ENCODE data around the gene ST14.

ST14 gene

DNA sequence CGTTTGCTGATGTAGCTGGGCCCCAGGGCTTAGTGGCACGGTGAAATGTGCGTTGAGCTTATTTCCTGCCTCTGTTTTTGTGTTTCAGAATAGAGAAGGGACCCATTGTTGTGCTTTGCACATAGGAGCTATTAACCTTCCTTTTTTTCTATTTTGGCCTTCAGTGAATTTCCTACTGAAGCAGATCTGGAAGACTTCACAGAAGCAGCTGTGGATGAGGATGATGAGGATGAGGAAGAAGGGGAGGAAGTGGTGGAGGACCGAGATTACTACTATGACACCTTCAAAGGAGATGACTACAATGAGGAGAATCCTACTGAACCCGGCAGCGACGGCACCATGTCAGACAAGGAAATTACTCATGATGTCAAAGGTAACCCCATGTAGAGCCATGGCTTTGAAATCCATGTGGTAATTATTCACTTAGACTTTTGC lies 37.4 kb upstream of the ST14 start:
- H2BK120ac ChIP-seq (ENCODE audit: low read depth, low read length): no peak overlapping the region
- no peak overlapping the region for H3K23ac ChIP-seq (ENCODE audit: low read length)
- H3K79me1 ChIP-seq (ENCODE audit: low read length): peaks cover 22% of the 10 kb centered on the region
- no peak overlapping the region for H3K18ac ChIP-seq (ENCODE audit: low read length)
- H3K4ac ChIP-seq (ENCODE audit: low read depth, low read length): no peak overlapping the region
- H3K4me3 ChIP-seq (ENCODE audit: low read length): no peak overlapping the region
- H3K27ac ChIP-seq (ENCODE audit: low read depth, low read length): no peak overlapping the region
- H3K4me2 ChIP-seq (ENCODE audit: low read length): no peak overlapping the region
- H2BK5ac ChIP-seq (ENCODE audit: low read length): no peak overlapping the region
- H3K36me3 ChIP-seq (ENCODE audit: control insufficient read depth, insufficient read depth, low read length): peaks cover 12% of the 10 kb centered on the region
- H2AK5ac ChIP-seq (ENCODE audit: low read length): no peak overlapping the region
- H3K56ac ChIP-seq (ENCODE audit: low read length): no peak overlapping the region
- H3K79me2 ChIP-seq (ENCODE audit: control insufficient read depth, insufficient read depth, low read length): no peaks in the 10 kb centered on the region
- H4K8ac ChIP-seq (ENCODE audit: low read depth, low read length): no peak overlapping the region
- H3K27me3 ChIP-seq (ENCODE audit: insufficient read depth, low read length, poor library complexity): no peaks in the 10 kb centered on the region
- no peaks in the 10 kb centered on the region for H3K4me1 ChIP-seq (ENCODE audit: control insufficient read depth, low read depth, low read length)
- no peak overlapping the region for H4K5ac ChIP-seq (ENCODE audit: low read length)
- H2BK15ac ChIP-seq (replicated peaks; ENCODE audit: low read depth): no peak overlapping the region
- no peak overlapping the region for H3K9ac ChIP-seq (ENCODE audit: low read length)
- no CpG with 5 or more reads among the region's 7 CpGs for WGBS (ENCODE audit: extremely low coverage, insufficient coverage, low lambda C conversion rate)
- no peak for DNase-seq

DNA sequence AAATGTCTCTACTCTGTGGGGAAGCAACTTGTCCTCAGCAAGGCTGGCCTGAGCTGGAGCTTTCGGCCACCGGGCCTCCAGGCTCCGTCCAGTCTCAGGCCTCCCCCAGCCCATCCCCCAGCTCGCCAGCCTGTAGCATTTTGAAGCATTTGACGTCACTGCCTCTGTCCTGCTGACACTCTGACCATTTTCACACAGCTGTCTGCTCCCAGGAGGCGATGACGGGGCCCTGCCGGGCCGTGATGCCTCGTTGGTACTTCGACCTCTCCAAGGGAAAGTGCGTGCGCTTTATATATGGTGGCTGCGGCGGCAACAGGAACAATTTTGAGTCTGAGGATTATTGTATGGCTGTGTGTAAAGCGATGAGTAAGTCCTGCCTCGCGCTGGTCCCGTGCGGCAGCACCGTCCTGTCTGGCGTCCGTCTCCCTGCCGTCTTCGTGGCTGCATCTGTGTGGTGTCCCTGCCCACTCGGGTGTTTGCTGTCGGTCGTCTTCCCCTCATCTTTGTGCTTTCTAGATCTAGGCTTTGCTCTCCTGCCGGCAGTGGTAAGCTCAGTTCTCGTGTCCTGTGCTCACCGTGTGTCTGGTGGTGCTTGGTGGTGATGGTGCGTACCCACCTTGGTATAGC lies 36.1 kb upstream of the ST14 start:
- H3K36me3 ChIP-seq (ENCODE audit: control insufficient read depth, insufficient read depth, low read length): peaks cover 12% of the 10 kb centered on the region

DNA sequence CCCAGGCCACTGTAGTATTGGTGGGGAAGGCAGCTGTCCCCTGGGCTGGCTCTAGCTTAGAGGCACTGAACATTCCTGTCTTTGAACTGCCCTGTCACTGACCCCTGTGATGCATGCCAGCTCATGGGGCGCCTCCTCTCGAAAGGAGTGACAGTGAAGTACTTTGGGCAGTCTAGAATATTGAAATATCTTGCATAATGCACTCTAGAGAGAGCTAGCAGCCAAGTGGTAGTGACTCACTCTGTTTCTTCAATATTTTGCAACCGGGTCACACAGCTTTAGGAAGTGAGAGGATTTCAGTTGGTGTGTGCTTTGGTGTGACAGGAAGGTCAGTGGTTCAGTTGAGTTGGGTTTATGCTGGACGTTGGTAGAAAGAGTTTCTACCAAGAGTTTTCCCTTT lies 35.5 kb upstream of the ST14 start:
- Histone ChIP-seq H3K36me3 (ENCODE audit: control insufficient read depth, insufficient read depth, low read length) (peaks cover 15% of the 10 kb centered on the region), H3K9ac (ENCODE audit: low read length) (no peak overlapping the region), H2BK5ac (ENCODE audit: low read length) (no peak overlapping the region), H3K4ac (ENCODE audit: low read depth, low read length) (no peak overlapping the region), H4K8ac (ENCODE audit: low read depth, low read length) (no peak overlapping the region), H2BK15ac (replicated peaks; ENCODE audit: low read depth) (no peak overlapping the region), H3K56ac (ENCODE audit: low read length) (no peak overlapping the region), H2BK120ac (ENCODE audit: low read depth, low read length) (no peak overlapping the region), H3K79me1 (ENCODE audit: low read length) (peaks cover 17% of the 10 kb centered on the region), H3K27me3 (ENCODE audit: insufficient read depth, low read length, poor library complexity) (no peaks in the 10 kb centered on the region), H3K18ac (ENCODE audit: low read length) (no peak overlapping the region), H3K23ac (ENCODE audit: low read length) (no peak overlapping the region), H3K4me1 (ENCODE audit: control insufficient read depth, low read depth, low read length) (no peaks in the 10 kb centered on the region), H2AK5ac (ENCODE audit: low read length) (no peak overlapping the region), H3K27ac (ENCODE audit: low read depth, low read length) (no peak overlapping the region), H4K5ac (ENCODE audit: low read length) (no peak overlapping the region), H3K4me3 (ENCODE audit: low read length) (no peak overlapping the region), H3K79me2 (ENCODE audit: control insufficient read depth, insufficient read depth, low read length) (no peaks in the 10 kb centered on the region), H3K4me2 (ENCODE audit: low read length) (no peak overlapping the region)
- DNase-seq: no peak
- WGBS (ENCODE audit: extremely low coverage, insufficient coverage, low lambda C conversion rate): no CpG with 5 or more reads among the region's 4 CpGs

More for the DNA sequence above, 36.1 kb upstream of the ST14 start:
- no peak overlapping the region for H2BK15ac ChIP-seq (replicated peaks; ENCODE audit: low read depth)
- no CpG with 5 or more reads among the region's 32 CpGs for WGBS (ENCODE audit: extremely low coverage, insufficient coverage, low lambda C conversion rate)
- no peak overlapping the region for H3K4me3 ChIP-seq (ENCODE audit: low read length)
- no peak overlapping the region for H3K56ac ChIP-seq (ENCODE audit: low read length)
- H2BK120ac ChIP-seq (ENCODE audit: low read depth, low read length): no peak overlapping the region
- no peaks in the 10 kb centered on the region for H3K27me3 ChIP-seq (ENCODE audit: insufficient read depth, low read length, poor library complexity)
- no peaks in the 10 kb centered on the region for H3K79me2 ChIP-seq (ENCODE audit: control insufficient read depth, insufficient read depth, low read length)
- no peak overlapping the region for H2AK5ac ChIP-seq (ENCODE audit: low read length)
- no peak overlapping the region for H3K4me2 ChIP-seq (ENCODE audit: low read length)
- H3K79me1 ChIP-seq (ENCODE audit: low read length): peaks cover 19% of the 10 kb centered on the region
- no peak overlapping the region for H3K18ac ChIP-seq (ENCODE audit: low read length)
- H3K27ac ChIP-seq (ENCODE audit: low read depth, low read length): no peak overlapping the region
- H3K23ac ChIP-seq (ENCODE audit: low read length): no peak overlapping the region
- H3K4me1 ChIP-seq (ENCODE audit: control insufficient read depth, low read depth, low read length): no peaks in the 10 kb centered on the region
- H3K4ac ChIP-seq (ENCODE audit: low read depth, low read length): no peak overlapping the region
- no peak overlapping the region for H2BK5ac ChIP-seq (ENCODE audit: low read length)
- no peak for DNase-seq
- no peak overlapping the region for H4K8ac ChIP-seq (ENCODE audit: low read depth, low read length)
- H4K5ac ChIP-seq (ENCODE audit: low read length): no peak overlapping the region
- no peak overlapping the region for H3K9ac ChIP-seq (ENCODE audit: low read length)

DNA sequence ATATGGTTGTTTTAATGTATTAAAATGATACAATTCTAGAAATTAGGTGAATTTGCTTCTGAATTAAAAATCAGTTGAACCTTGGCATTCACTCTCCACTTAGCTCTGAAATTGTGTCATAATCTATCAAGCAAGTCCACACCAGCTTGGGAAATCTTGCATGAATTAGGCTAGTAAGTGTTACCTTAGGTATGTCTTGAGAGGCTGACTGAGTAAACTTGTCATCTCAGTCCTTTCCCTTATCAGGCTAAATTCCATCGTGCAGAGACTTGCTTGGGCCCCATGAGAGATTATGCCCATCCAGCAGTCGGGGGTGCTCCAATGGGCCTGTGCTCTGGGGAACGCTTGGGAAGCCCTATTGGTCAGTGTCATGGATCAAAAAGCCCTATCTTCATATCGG lies 33.9 kb upstream of the ST14 start:
- Histone ChIP-seq H3K18ac (ENCODE audit: low read length) (no peak overlapping the region), H3K4ac (ENCODE audit: low read depth, low read length) (no peak overlapping the region), H2BK5ac (ENCODE audit: low read length) (no peak overlapping the region), H3K27ac (ENCODE audit: low read depth, low read length) (no peak overlapping the region), H3K27me3 (ENCODE audit: insufficient read depth, low read length, poor library complexity) (no peaks in the 10 kb centered on the region), H3K4me2 (ENCODE audit: low read length) (no peak overlapping the region), H3K56ac (ENCODE audit: low read length) (no peak overlapping the region), H4K5ac (ENCODE audit: low read length) (no peak overlapping the region), H3K79me2 (ENCODE audit: control insufficient read depth, insufficient read depth, low read length) (no peaks in the 10 kb centered on the region), H3K9ac (ENCODE audit: low read length) (no peak overlapping the region), H3K4me1 (ENCODE audit: control insufficient read depth, low read depth, low read length) (no peaks in the 10 kb centered on the region), H3K79me1 (ENCODE audit: low read length) (peaks cover 10% of the 10 kb centered on the region), H2AK5ac (ENCODE audit: low read length) (no peak overlapping the region), H3K23ac (ENCODE audit: low read length) (no peak overlapping the region), H2BK15ac (replicated peaks; ENCODE audit: low read depth) (no peak overlapping the region), H3K4me3 (ENCODE audit: low read length) (no peak overlapping the region), H4K8ac (ENCODE audit: low read depth, low read length) (no peak overlapping the region), H3K36me3 (ENCODE audit: control insufficient read depth, insufficient read depth, low read length) (peaks cover 17% of the 10 kb centered on the region), H2BK120ac (ENCODE audit: low read depth, low read length) (no peak overlapping the region)
- no CpG with 5 or more reads among the region's 4 CpGs for WGBS (ENCODE audit: extremely low coverage, insufficient coverage, low lambda C conversion rate)
- DNase-seq: no peak

DNA sequence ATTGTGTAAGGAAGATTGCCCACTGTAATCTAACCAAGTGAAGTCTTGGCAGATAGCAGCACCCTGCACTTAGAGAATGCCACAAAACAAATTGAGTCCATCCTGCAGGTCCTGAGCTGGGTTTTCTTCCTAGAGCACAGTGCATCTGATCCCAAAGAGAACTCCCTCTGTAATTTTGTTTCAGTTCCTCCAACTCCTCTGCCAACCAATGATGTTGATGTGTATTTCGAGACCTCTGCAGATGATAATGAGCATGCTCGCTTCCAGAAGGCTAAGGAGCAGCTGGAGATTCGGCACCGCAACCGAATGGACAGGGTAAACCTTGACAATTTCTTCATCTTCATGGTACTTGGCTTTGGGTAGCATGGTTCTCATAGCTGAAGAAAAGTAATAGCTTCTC lies 33.1 kb upstream of the ST14 start:
- peaks cover 19% of the 10 kb centered on the region for H3K36me3 ChIP-seq (ENCODE audit: control insufficient read depth, insufficient read depth, low read length)
- H3K4ac ChIP-seq (ENCODE audit: low read depth, low read length): no peak overlapping the region

DNA sequence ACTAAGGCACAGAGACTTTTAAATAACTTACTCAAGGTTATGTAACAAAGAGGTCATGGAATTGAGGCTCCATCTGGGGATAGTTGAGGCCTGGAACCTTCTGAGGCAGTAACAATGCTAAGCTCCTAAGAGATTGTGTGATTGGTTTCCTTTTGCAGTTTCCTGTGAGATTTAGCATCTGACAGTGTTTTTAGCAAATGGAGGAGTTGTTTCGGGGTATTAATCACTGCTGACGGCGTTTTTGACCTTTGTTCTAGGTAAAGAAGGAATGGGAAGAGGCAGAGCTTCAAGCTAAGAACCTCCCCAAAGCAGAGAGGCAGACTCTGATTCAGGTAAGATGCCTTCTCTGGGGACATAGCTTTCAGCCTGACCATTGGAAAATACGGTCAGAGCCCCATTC lies 32.1 kb upstream of the ST14 start:
- no peak for DNase-seq
- H3K4me3 ChIP-seq (ENCODE audit: low read length): no peak overlapping the region
- no peak overlapping the region for H2BK15ac ChIP-seq (replicated peaks; ENCODE audit: low read depth)
- H3K27ac ChIP-seq (ENCODE audit: low read depth, low read length): no peak overlapping the region
- no CpG with 5 or more reads among the region's 4 CpGs for WGBS (ENCODE audit: extremely low coverage, insufficient coverage, low lambda C conversion rate)
- no peak overlapping the region for H2BK120ac ChIP-seq (ENCODE audit: low read depth, low read length)
- H3K4ac ChIP-seq (ENCODE audit: low read depth, low read length): no peak overlapping the region
- H3K18ac ChIP-seq (ENCODE audit: low read length): no peak overlapping the region
- H3K36me3 ChIP-seq (ENCODE audit: control insufficient read depth, insufficient read depth, low read length): peaks cover 15% of the 10 kb centered on the region
- no peak overlapping the region for H4K8ac ChIP-seq (ENCODE audit: low read depth, low read length)
- peaks cover 7% of the 10 kb centered on the region for H3K79me1 ChIP-seq (ENCODE audit: low read length)
- H2AK5ac ChIP-seq (ENCODE audit: low read length): no peak overlapping the region
- no peak overlapping the region for H3K23ac ChIP-seq (ENCODE audit: low read length)
- H3K4me2 ChIP-seq (ENCODE audit: low read length): no peak overlapping the region
- no peak overlapping the region for H2BK5ac ChIP-seq (ENCODE audit: low read length)
- H4K5ac ChIP-seq (ENCODE audit: low read length): no peak overlapping the region
- no peaks in the 10 kb centered on the region for H3K27me3 ChIP-seq (ENCODE audit: insufficient read depth, low read length, poor library complexity)
- H3K4me1 ChIP-seq (ENCODE audit: control insufficient read depth, low read depth, low read length): no peaks in the 10 kb centered on the region
- no peaks in the 10 kb centered on the region for H3K79me2 ChIP-seq (ENCODE audit: control insufficient read depth, insufficient read depth, low read length)
- no peak overlapping the region for H3K9ac ChIP-seq (ENCODE audit: low read length)
- H3K56ac ChIP-seq (ENCODE audit: low read length): no peak overlapping the region

More for the DNA sequence above, 33.1 kb upstream of the ST14 start:
- Histone ChIP-seq H3K79me2 (ENCODE audit: control insufficient read depth, insufficient read depth, low read length) (no peaks in the 10 kb centered on the region), H3K4me2 (ENCODE audit: low read length) (no peak overlapping the region), H3K56ac (ENCODE audit: low read length) (no peak overlapping the region), H3K18ac (ENCODE audit: low read length) (no peak overlapping the region), H3K9ac (ENCODE audit: low read length) (no peak overlapping the region), H2BK5ac (ENCODE audit: low read length) (no peak overlapping the region), H4K8ac (ENCODE audit: low read depth, low read length) (no peak overlapping the region), H3K27ac (ENCODE audit: low read depth, low read length) (no peak overlapping the region), H3K4me1 (ENCODE audit: control insufficient read depth, low read depth, low read length) (no peaks in the 10 kb centered on the region), H3K27me3 (ENCODE audit: insufficient read depth, low read length, poor library complexity) (no peaks in the 10 kb centered on the region), H3K4me3 (ENCODE audit: low read length) (no peak overlapping the region), H2BK120ac (ENCODE audit: low read depth, low read length) (no peak overlapping the region), H2AK5ac (ENCODE audit: low read length) (no peak overlapping the region), H4K5ac (ENCODE audit: low read length) (no peak overlapping the region), H2BK15ac (replicated peaks; ENCODE audit: low read depth) (no peak overlapping the region), H3K23ac (ENCODE audit: low read length) (no peak overlapping the region), H3K79me1 (ENCODE audit: low read length) (peaks cover 7% of the 10 kb centered on the region)
- no CpG with 5 or more reads among the region's 5 CpGs for WGBS (ENCODE audit: extremely low coverage, insufficient coverage, low lambda C conversion rate)
- no peak for DNase-seq
